ENCODE data around the gene EFNA1.

EFNA1 gene, protein sequence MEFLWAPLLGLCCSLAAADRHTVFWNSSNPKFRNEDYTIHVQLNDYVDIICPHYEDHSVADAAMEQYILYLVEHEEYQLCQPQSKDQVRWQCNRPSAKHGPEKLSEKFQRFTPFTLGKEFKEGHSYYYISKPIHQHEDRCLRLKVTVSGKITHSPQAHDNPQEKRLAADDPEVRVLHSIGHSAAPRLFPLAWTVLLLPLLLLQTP

DNA sequence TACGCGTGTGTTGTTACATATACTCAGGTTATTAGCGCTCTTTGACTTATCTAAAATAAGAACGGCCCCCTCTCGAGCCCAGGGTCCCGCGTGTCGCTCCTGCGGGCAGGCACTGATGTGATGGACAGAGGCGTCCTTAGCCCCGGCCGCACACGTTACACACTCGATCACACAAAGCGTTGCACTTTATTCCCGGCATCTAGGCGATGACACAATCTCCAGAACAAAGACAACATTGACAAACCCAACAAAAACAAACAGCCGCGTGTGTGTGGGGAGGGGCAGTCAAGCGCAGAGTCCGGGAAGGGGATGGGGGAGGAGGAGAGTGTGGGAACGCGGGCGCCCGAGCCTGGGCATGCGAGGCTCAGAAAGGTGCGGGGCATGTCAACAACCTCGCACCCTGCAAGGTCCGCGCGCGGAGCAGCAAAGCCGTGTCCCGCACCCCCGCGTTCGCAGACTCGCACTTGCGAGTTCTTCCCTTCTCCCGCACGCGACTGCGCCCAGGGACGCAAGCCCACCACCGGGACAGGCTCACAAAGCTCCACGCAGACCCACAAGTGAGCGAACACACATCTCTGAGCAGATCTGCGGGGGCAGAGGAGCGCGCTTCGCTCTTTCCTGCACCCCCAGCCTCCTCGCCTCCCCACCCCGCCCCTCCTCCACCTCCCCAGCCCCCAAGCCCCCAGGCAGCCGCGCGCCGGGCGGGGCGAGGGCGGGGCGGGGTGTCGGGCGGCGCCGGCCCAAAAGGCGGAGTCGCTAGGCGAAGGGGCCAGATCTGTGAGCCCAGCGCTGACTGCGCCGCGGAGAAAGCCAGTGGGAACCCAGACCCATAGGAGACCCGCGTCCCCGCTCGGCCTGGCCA is at the start of gene EFNA1:
Gene EFNA1 (plus strand): TSS at position 772 of the 862 bp plus-strand sequence. CDS start 102 bp downstream, outside the sequence.
- DNase-seq (ENCODE audit: low read depth) = peak; percentile 36

DNA sequence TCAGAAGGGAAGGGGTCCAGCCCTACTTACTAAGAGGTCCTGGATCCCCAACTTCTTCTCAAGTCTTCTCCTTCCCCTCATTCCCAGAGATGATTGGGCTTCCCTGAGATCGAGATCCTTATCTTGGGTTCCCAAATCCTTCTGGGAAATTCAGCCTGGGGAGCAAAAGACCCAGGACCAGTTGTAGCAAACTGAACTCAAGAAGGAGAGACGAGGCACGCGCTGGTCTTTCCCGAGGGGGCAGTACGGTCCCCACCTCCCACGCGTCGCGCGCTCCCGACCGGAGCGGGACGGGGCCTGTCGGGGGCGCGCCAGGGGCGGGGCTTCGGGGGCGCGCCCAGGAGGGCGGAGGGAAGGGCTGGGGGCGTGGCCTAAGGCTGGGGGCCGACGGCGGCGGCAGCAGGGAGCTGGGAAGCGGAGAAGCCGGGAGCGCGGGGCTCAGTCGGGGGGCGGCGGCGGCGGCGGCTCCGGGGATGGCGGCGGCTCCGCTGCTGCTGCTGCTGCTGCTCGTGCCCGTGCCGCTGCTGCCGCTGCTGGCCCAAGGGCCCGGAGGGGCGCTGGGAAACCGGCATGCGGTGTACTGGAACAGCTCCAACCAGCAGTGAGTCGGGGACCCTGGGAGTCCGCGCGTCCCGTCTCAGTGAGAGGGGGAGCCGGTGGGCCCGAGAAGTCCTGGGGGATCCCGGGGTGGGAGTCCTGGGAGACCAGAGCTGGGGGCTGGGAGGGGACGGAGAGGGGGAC is 49.0 kb upstream of the EFNA1 start, which contains the start of gene EFNA3:
Gene EFNA3 (plus strand): TSS at position 369 of the 741 bp plus-strand sequence. CDS start 105 bp downstream, at position 474.
- DNase-seq (ENCODE audit: low read depth) = peak; percentile 66

DNA sequence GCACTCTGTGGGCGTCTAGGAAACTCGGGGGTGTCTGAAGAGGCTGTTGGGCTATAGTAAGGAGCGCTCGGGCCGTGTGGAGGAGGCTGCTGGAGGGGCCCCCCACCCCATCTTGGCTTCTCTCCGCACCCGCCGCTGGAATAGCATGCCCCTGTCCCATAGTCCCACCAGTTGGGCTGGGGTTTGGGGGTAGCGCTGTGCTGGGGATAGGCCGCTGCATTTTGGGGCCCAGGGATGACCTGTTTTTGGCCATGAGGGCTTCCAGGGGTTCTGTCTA is 48.5 kb upstream of the EFNA1 start:
- no peak for DNase-seq (ENCODE audit: low read depth)

DNA sequence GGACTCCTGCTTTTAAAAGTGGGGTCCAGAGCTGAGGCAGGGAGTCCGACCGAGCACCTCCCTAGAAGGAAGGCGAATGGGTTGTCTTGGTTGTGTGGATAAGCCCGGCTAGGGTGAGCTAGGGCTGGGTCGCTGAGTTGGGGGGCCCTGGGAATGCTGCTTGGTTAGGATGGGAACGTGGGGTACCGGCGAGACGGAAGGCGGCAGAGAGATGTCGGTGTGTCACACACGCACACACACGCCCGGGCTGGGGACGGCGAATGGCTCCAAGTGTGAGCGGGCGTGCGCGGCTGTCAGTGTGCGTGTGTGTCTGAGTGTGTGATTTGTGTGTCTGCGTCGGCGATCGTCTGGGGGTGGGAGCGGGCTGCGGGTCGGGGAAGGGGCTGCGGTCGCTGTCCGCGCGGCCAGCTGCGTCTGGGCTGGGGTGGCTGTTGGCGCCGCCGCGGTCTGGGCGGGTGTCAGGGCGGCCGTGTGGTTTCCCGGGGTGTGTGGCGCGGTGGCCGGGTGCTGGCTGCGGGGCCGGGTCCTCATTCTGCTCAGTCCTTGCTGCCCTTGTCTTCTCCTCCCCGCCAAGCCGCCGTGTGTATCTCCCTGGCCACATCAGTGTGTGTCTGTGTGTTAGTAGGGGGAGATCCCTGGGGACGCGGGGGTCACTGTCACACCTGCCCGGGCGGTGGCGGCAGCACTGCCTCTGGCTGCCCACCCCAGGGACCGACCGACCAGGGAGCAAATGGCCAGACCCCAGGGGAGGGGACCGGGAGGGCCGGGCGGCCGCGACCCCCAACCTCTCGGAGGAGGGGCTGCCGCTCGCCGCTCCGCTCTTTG is 48.0 kb upstream of the EFNA1 start:
- no peak for DNase-seq (ENCODE audit: low read depth)

DNA sequence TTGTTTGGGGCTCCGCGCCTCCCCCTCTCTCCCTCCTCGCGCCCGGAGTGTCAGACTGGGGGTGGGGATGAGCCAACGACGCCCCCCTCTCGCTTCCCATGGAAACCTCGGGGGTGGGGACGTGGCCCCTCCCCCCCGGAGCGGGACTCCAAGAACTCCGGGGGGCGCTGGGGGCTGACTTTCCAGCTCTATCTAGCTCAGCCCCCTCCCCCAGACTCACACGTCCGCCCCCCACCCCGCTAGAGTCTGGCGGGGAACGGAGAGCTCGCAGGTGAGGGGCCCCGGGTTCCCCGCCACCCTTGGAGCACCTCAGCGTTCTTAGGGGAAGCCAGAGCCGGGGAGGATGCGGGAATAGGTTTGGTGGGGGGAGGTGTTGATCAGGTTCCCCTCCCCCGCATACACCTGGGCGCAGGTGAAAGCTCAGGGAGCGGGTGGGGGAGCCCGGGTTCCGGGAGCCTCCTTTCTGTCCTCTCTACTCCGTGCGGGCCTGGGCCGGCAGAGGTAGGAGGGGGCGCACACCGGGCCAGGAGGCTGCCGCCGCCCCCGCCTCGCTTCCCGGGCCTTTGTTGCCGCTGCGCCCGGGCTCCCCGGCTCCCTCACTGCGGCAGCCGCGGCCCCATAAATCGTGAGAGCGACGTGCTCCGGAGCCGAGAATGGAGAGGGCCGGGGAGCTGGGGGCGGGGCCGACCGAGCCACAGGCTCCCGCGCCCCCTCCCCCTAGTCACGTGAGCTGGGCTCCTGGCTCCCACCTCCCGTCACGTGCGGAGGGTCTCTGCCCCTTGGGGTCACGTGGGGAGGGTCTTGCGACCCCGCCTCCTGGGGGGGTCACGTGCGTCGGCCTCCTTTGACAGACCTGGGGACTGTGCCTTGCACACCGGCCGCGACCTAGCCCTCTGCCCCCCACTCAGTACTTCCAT is 47.1 kb upstream of the EFNA1 start:
- DNase-seq (ENCODE audit: low read depth) = no peak

DNA sequence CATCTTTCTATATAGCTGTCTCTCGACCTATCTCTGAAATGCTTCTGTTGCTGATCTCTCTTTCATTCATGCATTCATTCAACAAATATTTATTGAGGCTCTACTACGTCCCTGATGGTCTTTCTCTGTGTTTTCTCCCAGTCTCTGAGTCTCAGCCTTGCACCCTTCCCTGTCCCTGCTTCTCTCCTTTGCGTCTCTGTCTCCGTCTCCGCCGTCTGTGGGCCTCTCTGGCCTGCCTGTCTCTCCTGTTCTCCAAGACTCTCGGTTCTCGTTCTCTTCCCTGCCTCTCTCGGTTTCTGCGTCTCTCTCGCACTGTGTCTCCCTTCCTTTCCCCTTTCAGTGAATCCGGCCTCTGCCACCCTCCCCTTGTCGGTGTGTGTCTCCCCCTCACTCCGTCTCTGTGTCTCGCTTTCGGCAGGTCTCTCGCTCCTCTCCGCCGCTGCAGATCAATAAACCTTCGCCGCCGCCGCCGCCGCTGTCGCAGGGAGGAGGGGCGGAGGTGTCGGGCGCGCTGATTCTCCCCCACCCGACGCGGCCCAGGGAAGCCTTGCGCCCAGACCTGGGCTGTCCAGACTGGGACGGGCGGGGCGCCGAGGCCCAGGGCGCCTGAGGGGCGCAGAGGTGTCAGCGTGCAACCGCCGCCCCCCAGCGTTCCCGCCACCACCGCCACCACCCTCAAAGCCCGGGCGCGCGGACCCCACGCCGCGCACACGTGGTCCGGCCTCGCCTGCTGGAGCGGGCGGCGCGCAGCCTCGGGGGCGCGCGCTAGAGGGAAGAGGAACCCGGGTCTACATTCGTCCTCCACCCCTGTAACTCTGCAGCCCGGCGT is 46.0 kb upstream of the EFNA1 start:
- no peak for DNase-seq (ENCODE audit: low read depth)

DNA sequence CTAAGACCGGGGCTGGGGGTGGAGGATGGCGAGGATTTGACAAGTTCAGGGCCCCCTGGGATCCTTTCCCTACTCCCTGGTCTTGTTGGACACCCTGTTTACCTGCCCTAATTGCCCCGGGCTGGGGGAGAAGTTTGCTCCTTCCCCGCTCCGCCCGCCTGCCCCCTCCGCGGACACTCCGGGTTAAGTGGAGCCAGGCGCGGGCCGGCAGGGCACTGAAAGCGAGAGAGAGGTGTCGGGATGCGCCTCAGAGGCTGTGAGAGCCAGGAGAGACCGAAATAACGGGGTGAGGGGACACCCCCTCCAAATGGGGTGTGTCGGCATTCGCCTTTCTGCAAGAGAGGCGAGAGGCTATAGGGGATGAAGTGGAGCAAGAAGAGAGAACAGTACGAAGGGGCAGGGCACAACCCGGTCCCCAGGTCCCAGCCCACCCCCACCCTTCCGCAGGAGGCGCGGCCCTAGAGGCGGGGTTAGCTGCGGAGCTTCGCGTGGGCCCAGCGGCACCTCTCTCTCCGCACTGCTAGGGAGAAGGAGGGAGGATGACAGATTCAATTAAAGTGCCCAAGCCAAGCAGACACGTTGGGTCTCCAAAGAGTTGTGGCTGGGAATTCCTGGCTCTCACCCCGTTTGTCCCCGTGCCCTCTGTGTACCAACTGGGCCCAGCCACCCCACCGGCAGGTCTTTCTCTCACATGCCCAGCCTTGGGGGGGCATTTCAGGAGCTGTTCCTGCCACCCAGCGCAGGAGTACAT is 45.2 kb upstream of the EFNA1 start:
- no peak for DNase-seq (ENCODE audit: low read depth)

DNA sequence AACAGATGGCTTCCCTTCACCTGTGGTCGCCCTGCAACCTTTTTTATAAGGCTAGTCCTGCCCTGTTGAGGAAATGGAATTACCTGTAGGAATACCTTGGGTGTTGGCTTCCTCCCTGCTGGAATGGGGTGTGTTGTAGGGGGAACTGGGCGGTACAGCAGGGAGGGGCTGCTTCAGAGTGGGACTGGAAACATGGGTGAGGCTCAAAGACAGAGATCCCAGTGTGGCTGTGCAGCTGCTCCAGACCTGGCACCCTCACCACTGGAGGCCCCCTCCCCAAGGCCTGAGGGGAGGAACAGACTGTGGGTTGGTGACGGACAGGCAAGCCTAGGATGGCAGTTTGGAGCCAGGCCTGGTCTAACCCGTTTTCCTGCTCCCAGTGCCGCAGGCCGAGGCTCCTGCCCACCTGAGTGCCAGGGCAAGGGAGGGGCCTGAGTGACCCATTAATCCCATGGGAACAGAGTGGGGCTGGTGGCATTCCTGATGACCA is 44.6 kb upstream of the EFNA1 start:
- no peak for DNase-seq (ENCODE audit: low read depth)

DNA sequence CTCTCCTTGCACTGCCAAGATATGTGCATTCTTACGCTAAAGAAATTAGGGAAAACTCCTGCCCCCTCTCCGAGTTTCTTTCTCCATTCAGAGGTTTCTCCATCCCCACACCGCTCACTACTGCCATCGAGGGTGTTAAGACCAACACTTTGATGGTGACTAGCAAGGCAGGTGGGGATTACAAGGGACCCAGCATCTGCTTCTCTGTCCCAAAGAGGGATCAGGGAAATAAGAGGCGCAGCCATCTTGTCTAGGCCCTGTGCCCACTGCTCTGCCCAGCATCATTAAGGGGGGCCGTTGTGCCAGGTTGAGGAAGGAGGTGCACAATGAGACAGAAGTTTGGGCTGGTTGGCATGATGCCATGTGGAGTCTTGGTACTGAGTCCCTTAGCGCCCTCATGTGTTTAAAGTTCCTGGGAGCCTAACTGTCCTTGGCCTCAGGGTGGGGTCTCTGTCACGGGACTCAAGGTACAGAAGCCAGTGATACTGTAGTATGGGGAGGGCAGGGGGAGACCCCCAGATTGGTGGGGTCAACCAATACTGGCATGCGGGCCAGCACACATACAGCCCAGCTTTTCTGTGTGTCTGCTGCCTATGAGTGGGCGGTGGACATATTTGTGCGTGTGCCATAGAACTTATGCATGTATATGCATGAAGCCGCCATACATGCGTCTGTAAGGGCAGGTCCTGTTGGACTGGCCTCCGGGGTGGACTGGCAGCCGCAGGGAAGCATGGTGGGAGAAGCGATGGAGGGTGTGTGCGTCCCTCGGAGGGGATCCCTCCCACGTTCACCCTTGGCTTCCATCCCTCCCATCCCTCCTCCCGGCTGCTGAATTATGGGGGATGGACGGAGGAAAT is 43.6 kb upstream of the EFNA1 start:
- no peak for DNase-seq (ENCODE audit: low read depth)

DNA sequence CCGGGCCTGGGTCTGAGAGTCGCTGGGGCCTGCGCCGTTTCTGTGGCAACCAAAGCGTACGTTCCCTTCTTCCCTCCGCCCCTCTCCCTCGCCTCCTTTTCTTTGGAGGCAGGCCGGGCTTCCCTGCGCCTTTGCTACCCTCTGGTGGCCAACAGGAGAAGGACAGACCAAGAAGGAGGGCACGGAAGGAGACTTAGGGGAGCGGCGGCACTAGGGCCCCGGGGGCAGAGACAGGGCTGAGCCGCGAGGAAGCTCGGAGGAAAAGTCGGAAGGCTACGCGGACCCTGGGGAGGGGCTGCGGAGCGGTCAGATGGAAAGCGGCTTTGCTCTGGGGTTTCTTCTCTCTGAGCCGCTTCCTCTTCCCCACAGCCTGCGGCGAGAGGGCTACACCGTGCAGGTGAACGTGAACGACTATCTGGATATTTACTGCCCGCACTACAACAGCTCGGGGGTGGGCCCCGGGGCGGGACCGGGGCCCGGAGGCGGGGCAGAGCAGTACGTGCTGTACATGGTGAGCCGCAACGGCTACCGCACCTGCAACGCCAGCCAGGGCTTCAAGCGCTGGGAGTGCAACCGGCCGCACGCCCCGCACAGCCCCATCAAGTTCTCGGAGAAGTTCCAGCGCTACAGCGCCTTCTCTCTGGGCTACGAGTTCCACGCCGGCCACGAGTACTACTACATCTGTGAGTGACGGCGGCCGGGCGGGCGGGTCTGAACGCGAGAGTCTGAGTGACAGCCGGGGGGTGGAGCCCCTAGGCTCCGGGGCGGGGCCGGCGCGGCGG is 42.8 kb upstream of the EFNA1 start:
- peak; percentile 87 for DNase-seq (ENCODE audit: low read depth)

DNA sequence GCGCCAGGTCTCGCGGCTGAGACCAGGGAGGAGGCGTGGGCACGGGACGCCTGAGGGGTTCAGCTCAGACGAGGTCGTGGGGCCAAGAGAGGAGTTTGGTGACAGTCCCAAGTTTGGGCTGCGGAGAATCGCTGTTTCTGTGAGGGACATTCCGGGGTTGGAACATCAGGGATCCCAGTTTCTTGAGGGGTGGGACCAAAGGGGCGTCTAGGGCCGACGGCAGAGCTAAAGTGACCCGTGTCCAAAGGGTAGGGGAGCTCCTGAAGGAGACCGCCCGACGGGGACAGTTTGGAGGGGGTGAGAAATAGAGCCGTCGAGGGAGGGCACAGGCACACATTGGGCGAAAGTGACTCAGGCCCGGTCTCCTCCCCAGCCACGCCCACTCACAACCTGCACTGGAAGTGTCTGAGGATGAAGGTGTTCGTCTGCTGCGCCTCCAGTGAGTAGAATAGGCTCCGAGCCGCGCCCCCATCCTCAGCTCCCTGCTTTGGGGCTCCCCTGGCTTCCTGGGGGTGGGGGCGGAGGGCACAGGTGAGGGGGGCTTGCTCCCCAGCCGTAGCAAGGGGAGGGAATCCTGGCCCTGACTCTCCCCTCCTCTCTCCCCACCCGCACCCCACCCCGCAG is 42.1 kb upstream of the EFNA1 start:
- no peak for DNase-seq (ENCODE audit: low read depth)

DNA sequence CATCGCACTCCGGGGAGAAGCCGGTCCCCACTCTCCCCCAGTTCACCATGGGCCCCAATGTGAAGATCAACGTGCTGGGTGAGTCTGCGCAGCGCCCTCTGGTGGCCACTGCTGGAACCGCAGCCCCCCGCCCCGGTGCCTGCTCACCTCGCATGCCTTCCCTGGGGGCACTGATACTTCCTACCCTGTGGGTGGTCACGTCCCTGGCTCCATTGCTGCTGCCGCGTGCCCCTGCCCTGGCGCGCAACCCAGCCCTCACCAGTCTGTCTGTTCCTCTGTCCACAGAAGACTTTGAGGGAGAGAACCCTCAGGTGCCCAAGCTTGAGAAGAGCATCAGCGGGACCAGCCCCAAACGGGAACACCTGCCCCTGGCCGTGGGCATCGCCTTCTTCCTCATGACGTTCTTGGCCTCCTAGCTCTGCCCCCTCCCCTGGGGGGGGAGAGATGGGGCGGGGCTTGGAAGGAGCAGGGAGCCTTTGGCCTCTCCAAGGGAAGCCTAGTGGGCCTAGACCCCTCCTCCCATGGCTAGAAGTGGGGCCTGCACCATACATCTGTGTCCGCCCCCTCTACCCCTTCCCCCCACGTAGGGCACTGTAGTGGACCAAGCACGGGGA is 41.4 kb upstream of the EFNA1 start:
- no peak for DNase-seq (ENCODE audit: low read depth)

DNA sequence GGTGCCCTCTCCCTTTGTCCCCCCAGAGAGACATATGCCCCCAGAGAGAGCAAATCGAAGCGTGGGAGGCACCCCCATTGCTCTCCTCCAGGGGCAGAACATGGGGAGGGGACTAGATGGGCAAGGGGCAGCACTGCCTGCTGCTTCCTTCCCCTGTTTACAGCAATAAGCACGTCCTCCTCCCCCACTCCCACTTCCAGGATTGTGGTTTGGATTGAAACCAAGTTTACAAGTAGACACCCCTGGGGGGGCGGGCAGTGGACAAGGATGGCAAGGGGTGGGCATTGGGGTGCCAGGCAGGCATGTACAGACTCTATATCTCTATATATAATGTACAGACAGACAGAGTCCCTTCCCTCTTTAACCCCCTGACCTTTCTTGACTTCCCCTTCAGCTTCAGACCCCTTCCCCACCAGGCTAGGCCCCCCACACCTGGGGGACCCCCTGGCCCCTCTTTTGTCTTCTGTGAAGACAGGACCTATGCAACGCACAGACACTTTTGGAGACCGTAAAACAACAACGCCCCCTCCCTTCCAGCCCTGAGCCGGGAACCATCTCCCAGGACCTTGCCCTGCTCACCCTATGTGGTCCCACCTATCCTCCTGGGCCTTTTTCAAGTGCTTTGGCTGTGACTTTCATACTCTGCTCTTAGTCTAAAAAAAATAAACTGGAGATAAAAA is 40.7 kb upstream of the EFNA1 start:
- DNase-seq (ENCODE audit: low read depth) = no peak

DNA sequence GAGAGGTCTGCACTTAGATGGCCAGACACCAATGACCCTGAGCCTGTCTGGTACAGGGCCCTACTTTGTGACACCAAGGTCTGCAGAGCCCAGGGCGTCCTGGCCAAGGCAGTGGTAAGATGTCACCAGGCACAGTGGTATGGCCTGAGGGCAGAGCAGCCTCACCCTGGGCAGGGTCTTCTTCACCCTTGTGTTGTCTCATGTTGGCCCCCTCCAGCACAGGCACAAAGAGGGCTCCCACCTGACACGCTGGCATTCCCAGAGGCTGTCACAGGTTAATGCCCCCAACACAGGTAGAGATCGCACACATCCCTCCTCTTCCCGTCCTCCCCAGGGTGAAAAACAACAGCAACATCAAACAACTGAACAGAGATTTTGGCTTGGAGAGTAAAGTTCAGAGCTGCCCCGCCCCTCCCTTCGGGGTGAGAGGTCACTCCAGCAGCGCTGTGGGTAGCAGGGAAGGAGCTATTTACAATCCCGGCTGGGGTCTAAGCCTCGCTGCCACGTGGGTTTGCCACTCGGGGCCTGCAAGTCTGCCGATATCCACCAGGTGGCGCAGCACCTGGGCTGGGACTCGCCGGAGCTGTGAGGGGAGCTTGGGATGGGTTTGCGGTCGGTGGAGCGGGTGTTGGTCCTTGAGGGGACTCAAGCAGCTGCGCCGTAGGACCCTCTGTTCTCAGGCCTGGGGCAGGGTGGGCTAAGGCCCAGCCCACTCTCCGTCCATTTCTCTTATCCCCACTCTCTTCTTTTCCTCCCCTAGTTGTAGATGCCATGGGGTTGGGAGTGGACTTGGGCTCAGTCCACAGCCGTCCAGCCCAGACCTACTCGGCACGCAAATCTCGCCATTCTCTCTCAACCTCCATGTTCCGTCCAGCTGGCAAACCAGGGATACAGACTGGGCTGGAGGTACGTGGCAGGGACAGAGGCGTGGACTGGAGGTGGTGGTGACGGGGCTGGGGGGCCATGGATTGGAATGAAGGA is 36.3 kb upstream of the EFNA1 start:
- DNase-seq (ENCODE audit: low read depth) = no peak

DNA sequence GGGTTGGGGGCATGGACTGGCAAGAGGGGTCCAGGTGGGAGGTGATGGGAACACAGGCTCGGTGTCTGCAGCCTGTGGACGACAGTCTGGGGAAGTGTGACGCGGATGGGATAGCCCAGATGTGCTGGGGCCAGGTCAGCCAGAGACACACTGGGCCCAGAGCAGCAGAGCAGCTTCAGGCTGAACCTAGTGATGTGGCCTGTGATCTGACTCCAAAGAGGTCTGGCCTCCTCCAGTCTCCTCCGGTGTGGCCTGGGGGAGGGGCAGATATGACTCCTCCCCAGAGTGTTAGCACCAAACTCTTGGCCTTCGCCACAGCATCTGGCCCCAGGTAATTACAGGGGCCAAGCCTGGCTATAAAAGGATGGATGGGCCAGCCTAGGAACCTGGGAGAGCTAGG is 35.5 kb upstream of the EFNA1 start:
- DNase-seq (ENCODE audit: low read depth) = no peak
